Activated naive CD4-positive, alpha-beta T cell treated with anti-CD3 and anti-CD28 coated beads, Interleukin-2, amount 50 U/mL, for 16 hours (primary cell): ENCODE data around the gene CDKN2C.
"Not testable (repeated sequence)": the region's sequence is repeated elsewhere in the genome, so short reads cannot be mapped to it uniquely, and the experiment has no call there.

Source experiments
- DNase-seq: peaks from one replicate; pipeline ENCODE4 v3.0.0-alpha.2; 2020

The CDKN2C gene

DNA sequence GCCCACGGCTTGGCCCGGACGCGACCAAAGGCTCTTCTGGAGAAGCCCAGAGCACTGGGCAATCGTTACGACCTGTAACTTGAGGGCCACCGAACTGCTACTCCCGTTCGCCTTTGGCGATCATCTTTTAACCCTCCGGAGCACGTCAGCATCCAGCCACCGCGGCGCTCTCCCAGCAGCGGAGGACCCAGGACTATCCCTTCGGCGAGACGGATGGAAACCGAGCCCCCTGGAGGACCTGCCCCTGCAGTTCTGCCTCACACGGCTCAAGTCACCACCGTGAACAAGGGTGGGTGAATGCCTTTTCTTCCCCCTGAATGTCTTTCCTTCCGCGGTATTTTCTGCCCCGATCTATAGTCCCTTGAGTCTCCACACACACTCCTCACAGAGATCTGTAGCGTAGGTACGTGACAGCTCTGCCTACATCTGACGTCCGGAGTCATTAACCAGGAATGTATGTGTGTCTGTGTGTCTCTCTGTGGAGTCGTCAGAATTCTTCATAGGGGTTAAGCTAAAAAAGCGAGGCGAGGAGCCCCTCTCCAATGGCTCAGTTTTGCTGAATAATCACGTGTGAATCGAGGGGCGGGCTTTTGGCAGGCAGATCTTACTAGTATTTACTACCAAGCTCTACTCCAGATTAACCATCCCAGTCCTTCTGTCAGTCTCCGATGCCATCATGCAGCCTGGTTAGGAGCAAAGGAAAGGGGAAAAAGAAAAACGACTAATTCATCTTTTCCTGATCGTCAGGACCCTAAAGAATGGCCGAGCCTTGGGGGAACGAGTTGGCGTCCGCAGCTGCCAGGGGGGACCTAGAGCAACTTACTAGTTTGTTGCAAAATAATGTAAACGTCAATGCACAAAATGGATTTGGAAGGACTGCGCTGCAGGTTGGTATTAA lies at the start of gene CDKN2C:
CDKN2C (plus strand) TSS at position 635 of the 898 bp plus-strand sequence; CDS start at position 759, 124 bp downstream.
- peak; percentile 45 for DNase-seq

DNA sequence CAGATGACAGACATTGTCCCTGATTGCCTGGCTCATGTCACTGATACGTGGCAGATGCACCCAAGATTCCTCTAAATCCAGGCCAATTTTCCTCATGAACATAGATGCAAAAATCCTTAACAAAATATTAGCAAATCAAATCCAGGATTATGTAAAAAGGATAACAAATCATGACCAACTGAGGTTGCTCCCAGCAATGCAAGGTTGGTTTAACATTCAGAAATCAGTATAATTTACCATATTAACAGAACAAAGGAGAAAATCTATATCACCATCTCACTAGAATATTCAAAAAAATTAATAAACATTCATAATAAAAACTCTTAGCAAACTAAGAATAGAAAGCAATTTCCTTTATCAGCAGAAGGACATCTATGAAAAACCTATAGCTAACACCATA lies 49.6 kb upstream of the CDKN2C start:
- DNase-seq = no peak

DNA sequence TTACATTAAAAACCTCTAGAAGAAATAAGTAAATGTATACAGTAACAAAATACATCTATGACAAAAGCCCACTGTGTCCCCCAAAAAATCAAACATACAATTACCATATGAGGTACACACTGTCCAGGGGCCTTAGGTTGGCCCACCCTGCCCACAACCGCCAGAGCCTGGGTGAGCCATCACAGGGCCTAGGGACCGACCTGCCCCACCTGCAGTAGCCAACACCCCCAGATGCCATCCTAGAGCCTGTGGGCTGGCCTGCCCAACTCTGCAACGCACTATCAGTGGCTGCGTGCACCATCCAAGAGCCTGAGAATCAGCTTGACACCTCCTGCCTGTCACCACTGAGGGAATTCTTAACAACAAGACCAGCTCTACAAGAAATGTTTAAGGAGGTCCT lies 49.0 kb upstream of the CDKN2C start:
- no peak for DNase-seq

DNA sequence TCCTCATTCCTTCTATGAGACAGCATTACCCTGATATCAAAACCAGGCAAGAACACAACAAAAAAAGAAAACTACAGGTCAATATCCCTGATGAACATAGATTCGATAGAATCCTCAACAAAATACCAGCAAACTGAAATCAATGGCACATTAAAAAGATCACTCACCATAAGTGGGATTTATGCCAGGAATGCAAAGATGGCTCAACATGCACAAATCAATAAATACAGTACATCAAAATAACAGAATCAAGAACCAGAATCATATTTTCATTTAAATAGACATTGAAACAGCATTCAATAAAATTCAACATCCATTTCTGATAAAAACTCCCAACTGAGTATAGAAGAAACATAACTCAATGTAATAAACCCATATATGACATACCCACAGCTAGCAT lies 46.5 kb upstream of the CDKN2C start:
- DNase-seq = no peak

DNA sequence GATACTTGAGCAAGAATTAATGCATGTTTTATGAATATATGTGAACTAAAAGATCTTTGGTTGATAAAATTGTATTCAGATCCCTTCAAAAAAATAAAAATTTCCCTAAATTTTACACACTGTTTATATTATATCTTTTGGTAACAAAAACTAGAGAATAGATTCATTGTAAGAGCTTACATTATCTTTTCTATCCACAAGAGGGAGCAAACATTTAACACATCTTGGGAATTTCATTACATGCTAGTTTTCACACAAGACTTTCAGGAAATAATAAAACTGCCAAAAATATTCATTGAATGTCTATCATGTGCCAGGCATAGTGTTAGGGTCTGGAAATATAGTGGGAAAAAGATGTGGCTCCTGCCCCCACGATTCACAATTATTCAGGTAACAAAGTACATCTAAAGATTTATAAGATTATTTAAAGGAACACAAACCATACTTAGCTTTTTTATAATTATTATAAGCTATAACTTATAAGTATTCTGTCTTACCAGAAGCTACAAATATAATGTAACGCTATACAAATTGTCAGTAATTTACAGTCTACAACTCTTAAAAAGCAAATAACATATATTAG lies 40.6 kb upstream of the CDKN2C start:
- DNase-seq = no peak

DNA sequence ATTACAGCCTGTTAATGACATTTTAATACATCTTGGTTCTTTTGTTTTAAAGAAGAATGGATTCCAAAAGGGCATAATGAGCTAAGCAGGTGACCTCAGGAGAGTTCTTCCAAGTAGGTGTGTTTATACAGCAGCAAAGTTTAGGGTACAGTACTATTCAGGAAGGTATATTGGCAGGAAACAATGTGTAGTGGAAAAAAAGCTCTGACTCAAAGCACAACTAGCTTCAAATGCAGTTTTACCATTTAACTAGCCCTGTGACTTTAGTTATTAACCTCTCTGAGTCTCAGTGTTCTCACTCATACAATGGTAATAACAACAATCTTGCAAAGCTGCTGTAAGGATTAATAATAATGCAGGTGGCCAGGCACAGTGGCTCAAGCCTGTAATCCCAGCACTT lies 39.9 kb upstream of the CDKN2C start:
- no peak for DNase-seq

DNA sequence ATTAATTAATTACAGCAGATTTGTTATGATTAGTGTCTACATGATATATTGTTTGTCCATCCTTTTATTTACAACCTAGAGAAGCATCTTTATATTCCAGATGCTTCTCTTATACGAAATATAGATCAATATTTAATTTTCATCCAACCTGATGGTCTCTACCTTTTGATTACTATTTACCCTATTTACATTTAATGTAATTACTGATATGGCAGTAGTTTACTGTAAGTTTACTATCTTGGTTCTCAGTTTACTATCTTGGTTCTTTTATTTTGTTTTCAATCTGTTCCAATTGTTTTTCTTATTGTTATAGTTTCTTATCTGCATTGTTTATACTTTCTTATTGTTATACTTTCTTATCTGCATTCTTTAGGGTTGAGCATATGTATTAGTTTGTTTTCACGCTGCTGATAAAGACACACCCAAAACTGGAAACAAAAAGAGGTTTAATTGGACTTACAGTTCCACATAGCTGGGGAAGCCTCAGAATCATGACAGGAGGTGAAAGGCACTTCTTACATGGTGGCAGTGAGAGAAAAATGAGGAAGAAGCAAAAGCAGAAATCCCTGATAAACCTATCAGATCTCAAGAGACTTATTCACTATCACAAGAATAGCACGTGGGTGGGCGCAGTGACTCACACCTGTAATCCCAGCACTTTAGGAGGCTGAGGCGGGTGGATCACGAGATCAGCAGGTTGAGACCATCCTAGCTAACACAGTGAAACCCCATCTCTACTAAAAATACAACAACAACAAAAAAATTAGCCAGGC lies 38.9 kb upstream of the CDKN2C start:
- DNase-seq = peak; percentile 25

DNA sequence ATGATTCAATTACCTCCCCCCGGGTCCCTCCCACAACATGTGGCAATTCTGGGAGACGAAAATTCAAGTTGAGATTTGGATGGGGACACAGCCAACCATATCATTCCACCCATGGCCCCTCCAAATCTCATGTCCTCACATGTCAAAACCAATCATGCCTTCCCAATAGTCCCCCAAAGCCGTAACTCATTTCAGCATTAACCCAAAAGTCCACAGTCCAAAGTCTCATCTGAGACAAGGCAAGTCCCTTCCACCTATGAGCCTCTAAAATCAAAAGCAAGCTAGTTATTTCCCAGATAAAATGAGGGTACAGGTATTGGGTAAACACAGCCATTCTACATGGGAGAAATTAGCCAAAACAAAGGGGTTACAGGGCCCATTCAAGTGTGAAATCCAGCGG lies 38.0 kb upstream of the CDKN2C start:
- DNase-seq = not testable (repeated sequence)

DNA sequence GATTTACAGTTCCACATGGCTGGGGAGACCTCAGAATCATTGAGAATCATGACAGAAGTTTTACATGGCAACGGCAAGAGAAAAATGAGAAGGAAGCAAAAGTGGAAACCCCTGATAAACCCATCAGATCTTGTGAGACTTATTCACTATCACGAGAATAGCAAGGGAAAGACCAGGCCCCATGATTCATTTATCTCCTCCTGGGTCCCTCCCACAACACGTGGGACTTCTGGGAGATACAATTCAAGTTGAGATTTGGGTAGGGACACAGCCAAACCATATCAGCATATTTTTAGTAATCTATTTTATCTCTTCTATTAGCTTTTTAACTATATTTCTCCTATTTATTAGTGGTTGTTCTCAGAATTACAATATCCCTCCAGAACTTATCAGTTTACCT lies 36.3 kb upstream of the CDKN2C start:
- DNase-seq = not testable (repeated sequence)

DNA sequence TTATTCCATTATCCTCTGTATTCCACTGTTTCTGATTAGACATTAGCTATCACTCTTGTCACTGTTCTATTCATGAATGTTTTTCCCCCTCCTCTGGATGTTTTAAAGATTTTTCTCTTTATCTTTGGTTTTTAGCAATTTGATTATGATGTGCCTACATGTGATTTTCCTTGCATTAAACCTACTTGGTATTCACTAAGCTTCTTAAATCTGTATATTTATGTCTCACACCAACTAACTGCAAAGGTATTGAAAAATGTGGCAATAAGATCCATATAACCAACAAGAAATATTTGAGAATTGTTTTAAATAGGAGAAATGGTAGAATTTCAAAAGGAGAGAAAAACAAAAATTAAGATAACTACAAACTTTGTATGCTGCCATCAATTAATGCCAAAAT lies 35.2 kb upstream of the CDKN2C start:
- DNase-seq = no peak

DNA sequence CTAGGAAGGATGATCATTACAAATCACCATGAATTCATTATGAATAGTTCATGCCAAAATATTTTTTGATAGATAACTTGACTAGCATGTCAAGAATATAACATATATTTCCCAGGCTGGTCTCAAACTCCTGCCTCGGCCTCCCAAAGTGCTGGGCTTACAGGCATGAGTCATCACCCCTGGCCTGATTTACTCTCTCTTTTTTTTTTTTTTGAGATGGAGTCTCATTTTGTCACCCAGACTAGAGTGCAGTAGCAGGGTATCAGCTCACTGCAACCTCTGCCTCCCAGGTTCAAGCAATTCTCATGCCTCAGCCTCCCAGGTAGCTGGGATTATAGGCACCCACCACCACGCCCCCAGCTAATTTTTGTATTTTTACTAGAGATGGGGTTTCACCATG lies 34.8 kb upstream of the CDKN2C start:
- DNase-seq = not testable (repeated sequence)

DNA sequence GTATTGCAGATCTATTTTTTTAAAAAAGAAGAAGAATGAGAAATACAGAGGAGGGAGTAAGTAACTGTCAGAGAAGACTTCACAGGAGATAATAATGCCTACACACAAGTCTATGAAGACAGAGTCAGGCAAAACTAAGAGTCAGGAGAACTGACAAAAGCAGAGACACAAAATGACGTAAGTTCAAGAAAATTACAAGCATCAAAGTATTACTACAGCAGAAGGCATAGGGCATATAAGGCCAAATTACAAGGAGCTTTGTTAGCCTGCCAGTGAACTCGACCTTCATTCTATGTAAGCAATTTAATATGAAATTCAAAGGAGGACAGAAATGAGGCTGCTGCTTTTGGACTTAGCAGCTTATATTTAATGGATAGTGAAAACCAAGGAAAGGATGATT lies 33.7 kb upstream of the CDKN2C start:
- no peak for DNase-seq

DNA sequence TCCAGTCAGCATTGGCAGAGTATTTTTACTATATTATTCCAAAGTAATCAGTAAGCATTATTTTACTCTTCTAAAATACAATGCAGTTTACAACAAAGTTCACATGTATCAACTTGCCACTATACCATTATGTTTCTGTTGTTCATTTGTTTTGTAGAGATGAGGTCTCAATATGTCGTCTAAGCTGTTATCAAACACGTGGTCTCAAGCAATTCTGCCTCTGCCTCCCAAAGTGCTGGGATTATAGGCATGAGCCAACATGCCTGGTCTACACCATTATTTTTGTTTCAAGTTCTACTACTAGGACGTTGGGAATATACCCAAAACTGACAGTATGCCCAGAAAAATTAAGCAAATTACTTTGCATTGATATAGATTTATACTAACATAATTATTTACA lies 29.8 kb upstream of the CDKN2C start:
- DNase-seq = no peak

DNA sequence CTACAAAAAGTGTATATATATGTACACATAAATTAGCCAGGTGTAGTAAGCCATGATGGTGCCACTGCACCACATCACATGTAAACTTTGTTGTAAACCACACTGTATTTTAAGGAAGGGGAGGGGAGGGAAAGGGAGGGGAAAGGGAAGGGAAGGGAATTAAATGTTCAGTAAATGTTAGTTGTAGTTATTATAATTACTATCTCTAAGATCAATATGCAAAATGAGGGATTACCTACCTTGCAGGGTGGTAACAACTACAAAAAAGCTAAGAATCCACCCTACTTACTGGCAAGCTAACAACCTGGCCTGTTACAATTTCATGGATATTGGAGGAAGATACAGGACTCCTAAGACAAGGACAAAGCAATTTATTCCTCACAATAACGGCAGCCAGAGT lies 27.7 kb upstream of the CDKN2C start:
- DNase-seq = no peak

DNA sequence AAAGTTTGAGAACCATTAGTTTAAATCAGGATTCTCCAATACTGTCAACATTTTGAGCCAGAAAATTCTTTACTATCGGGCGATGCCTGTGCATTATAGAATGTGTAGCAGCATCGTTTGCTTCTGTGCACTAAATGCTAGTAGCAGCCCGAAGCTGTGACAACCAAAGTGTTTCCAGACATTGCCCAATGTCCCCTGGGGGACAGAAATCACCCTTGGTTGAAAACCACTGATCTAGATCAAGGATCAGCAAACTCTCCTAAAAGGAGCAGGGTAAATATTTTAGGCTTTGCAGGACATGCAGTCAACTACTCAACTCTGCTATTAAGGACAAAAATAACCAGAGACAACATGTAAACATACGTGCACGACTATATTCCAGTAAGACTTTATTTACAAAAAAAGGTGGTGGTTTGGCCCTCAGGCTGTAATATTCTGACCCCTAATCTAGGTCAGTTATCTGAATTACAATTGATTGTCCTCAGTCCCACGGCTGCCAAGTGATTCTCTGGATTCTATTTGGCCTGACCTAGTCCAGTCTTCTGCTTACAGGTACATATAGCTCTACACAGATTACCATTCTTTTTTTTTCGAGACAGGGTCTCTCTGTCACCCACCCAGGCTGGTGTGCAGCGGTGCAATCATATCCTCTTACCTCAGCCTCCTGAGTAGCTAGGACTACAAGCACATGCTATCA lies 20.6 kb upstream of the CDKN2C start:
- DNase-seq = no peak

DNA sequence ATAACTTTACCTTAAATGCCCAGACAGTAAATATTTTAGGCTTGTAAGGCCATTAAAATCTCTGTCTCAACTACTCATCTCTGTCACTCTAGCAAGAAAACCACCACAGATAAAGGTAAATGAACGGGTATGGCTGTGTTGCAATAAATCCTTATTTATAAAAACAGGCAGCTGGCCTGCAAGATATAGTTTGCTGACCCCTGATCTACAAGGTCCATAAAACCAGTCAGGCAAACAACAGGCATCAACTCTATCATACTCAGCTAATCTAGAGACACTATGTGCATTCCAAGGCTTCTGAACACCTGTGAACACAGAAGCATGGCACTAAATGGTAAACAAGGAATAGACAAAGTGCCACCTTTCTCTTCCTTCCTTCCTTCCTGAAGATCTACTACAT lies 19.6 kb upstream of the CDKN2C start:
- DNase-seq = no peak

DNA sequence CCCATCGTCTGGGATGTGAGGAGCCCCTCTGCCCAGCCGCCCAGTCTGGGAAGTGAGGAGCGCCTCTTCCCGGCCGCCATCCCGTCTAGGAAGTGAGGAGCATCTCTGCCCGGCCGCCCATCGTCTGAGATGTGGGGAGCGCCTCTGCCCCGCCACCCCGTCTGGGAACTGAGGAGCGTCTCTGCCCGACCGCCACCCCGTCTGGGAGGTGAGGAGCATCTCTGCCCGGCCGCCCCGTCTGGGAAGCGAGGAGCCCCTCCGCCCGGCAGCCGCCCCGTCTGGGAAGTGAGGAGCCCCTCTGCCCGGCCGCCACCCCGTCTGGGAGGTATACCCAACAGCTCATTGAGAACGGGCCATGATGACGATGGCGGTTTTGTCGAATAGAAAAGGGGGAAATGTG lies 17.5 kb upstream of the CDKN2C start:
- not testable (repeated sequence) for DNase-seq

DNA sequence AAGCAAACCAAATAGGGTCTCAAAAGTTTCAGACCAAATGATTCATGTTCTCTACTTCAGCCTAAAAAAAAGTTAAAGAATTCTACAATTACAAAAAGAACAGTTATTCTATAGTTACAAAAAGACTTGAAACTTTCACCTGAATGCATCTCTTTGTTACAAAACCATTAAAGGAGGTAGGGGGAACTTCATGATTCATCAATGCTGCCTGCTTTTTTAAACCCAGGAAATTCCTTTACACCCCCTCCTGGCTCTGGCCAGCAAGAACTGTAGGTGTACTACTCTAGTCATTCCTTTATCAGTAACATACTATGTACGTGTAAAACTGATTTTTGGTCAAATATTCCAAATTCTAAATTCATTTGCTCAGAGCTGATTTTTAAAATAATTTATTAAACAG lies 14.9 kb upstream of the CDKN2C start:
- no peak for DNase-seq

DNA sequence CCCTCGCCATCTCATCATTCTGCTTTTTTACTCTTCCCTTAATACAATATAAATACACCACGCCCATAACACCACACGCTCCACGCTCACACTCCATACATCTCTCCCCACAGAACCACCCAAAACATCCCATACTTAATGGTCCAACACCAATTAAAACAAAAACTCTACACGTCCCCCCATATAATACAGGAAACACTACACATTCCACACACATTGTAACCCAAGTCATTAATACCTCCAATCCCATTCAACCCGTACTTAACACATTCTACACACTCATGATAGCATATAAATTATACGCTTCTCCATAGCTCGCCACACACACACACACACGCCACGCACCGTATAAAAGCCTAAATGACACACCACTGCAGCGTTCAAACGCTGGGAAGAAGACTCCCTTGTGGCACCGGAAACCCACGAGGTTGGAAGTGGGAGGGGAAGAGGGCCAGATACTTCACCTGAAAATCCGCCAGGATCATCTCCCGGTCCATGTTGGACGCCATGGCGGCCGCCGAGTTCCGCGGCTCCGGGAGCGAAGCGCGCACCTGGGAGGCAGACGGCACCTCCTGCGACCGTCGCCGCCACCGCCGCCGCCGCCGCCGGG lies 10.6 kb upstream of the CDKN2C start:
- no peak for DNase-seq

DNA sequence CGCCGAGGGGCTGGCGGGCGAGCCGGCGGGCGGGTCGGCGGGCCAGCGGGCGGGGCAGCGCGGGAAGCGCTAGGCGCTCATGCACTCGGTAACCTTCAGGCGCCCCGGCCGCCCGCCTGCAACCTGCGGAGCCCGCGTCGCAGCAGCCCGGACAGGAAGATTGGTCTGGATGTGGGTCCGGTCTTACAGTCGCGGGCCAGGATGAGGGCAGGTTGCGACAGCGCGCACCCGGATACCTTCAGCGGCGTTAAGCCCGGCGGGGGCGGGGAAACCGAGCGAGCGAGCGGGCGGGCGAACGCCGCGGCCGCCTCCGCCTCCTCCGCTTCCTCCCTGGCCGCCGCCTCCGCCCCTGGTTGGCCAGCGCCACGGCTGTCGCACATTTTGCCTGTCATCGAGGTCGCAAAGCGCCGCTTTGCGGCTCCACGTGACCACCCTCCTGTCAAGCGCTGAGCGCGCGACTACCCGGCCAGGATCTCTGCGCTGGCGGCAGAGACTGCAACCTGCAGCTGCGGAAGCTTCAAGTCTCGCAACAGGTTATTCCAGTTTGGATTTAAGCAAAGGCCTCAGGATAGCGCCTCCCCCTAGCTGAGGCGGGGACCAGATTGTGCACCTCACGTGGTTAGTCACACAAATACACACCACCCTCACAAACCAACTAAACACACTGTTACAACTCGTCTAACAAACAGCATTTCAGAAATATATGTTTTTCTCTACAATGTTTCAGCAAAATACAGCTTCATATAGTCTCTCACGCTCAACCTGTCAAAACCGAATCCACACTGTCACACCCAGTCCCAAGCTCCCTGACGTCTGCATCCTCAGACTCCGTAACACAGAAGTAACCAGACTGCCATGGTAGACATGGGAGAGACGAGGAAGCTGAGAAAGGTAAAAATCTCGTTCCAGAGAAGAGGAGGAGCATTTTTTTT lies 9.9 kb upstream of the CDKN2C start, which contains the start of gene FAF1:
FAF1 (minus strand) TSS at position 355 of the 932 bp plus-strand sequence. CDS start 456 bp downstream, outside the sequence.
- DNase-seq = peak; percentile 97

DNA sequence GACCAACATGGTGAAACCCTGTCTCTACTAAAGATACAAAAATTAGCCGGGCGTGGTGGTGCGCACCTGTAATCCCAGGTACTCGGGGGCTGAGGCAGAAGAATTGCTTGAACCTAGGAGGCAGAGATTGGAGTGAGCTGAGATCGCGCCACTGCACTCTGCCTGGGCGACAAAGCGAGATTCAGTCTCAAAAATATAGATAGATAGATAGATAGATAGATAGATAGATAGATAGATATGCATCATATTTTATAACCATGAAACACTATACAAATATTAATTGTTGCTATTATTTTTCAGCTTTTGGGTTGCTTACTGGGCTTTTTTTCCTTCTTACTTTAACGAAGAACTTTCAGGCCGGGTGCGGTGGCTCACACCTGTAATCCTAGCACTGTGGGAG lies 5.2 kb upstream of the CDKN2C start:
- no peak for DNase-seq
